HEK293 (cell line): ENCODE results near the gene JAKMIP1.

Source experiments
- CTCF ChIA-PET: fragments of 350-600 bp; formaldehyde crosslinking; extraction: SDS; loops from one replicate; lab custom pipeline; 2021; ENCODE audit warnings: antibody characterized with exemption; lab: Yijun Ruan, JAX
- POLR2A ChIA-PET: fragments of 300-600 bp; formaldehyde crosslinking; extraction: SDS; loops from one replicate; lab custom pipeline; 2020; ENCODE audit warnings: antibody characterized with exemption, inconsistent platforms; lab: Yijun Ruan, JAX
- H3K27ac ChIP-seq: fragments of 200-500 bp; sonication (Bioruptor generic); 2 replicates; pipeline ENCODE4 v1.5.1; 2014; ENCODE audit warnings: low read depth, low read length, control low read depth, inconsistent platforms; ENCODE audit errors: extremely low read depth
- H3K36me3 ChIP-seq, 2 experiments: fragments of 200-500 bp in 1 of 2; sonication (Bioruptor generic) in 1 of 2; 1 replicate in 1 of 2; 2 replicates in 1 of 2; pipeline ENCODE4 v1.5.1; 2014 to 2017; ENCODE audit warnings: inconsistent platforms in 2 of 2, low read length in 2 of 2; ENCODE audit not compliant: control insufficient read depth in 2 of 2, insufficient read depth in 1 of 2
- H3K4me1 ChIP-seq: fragments of 200-500 bp; sonication (Bioruptor generic); 2 replicates; pipeline ENCODE4 v1.5.1; 2014; ENCODE audit warnings: mild to moderate bottlenecking, low read length, inconsistent platforms; ENCODE audit not compliant: control insufficient read depth, insufficient read depth
- H3K4me3 ChIP-seq: 2 replicates; pipeline ENCODE4 v1.5.1; 2011; ENCODE audit warnings: low read depth, mild to moderate bottlenecking, control low read depth, low read length, moderate library complexity
- H3K9me3 ChIP-seq: fragments of 200-500 bp; sonication (Bioruptor generic); 2 replicates; pipeline ENCODE4 v1.5.1; 2014; ENCODE audit warnings: low read depth, low read length, inconsistent platforms; ENCODE audit not compliant: control insufficient read depth, insufficient read depth
- MEIS1 ChIP-seq: sonication (generic); formaldehyde crosslinking; IDR thresholded peaks from 2 replicates; pipeline ENCODE4 v1.8.1; 2022; ENCODE audit warnings: missing genetic modification reagents, mild to moderate bottlenecking, borderline replicate concordance
- SP2 ChIP-seq: fragments of 450-650 bp; formaldehyde crosslinking; IDR thresholded peaks from 2 replicates; pipeline ENCODE4 v1.5.1; 2016; ENCODE audit warnings: missing biosample characterization, missing genetic modification characterization
- TRIM28 ChIP-seq: IDR thresholded peaks from 2 replicates; pipeline ENCODE4 v1.6.1; 2011; ENCODE audit warnings: low read length, control low read depth, borderline replicate concordance
- ZFHX2 ChIP-seq: fragments of 450-650 bp; formaldehyde crosslinking; conservative IDR thresholded peaks from 2 replicates; pipeline ENCODE4 v1.5.1; 2016; ENCODE audit warnings: missing biosample characterization, missing genetic modification characterization
- ZIC2 ChIP-seq: fragments of 450-650 bp; formaldehyde crosslinking; IDR thresholded peaks from 2 replicates; pipeline ENCODE4 v1.5.1; 2016; ENCODE audit warnings: missing biosample characterization, missing genetic modification characterization
- ZNF140 ChIP-seq: fragments of 450-650 bp; formaldehyde crosslinking; IDR thresholded peaks from 2 replicates; pipeline ENCODE4 v1.5.1; 2016; ENCODE audit warnings: missing biosample characterization, missing genetic modification characterization
- ZNF16 ChIP-seq: fragments of 450-650 bp; formaldehyde crosslinking; IDR thresholded peaks from 2 replicates; pipeline ENCODE4 v1.5.1; 2016; ENCODE audit warnings: low read depth, missing biosample characterization, missing genetic modification characterization
- ZNF302 ChIP-seq: fragments of 450-650 bp; formaldehyde crosslinking; IDR thresholded peaks from 2 replicates; pipeline ENCODE4 v1.5.1; 2016; ENCODE audit warnings: missing biosample characterization, missing genetic modification characterization, low read depth
- ZNF311 ChIP-seq: fragments of 450-650 bp; formaldehyde crosslinking; IDR thresholded peaks from 2 replicates; pipeline ENCODE4 v1.5.1; 2017; ENCODE audit warnings: missing biosample characterization, missing genetic modification characterization, borderline replicate concordance
- ZNF335 ChIP-seq: fragments of 450-650 bp; formaldehyde crosslinking; conservative IDR thresholded peaks from 2 replicates; pipeline ENCODE4 v1.5.1; 2016; ENCODE audit warnings: missing biosample characterization, missing genetic modification characterization
- ZNF350 ChIP-seq: fragments of 450-650 bp; formaldehyde crosslinking; IDR thresholded peaks from 2 replicates; pipeline ENCODE4 v1.5.0; 2017; ENCODE audit warnings: missing biosample characterization, mild to moderate bottlenecking, missing genetic modification characterization
- ZNF48 ChIP-seq: fragments of 450-650 bp; formaldehyde crosslinking; IDR thresholded peaks from 2 replicates; pipeline ENCODE4 v1.5.1; 2016; ENCODE audit warnings: missing biosample characterization, missing genetic modification characterization
- ZNF707 ChIP-seq: fragments of 450-650 bp; formaldehyde crosslinking; IDR thresholded peaks from 2 replicates; pipeline ENCODE4 v1.5.1; 2016; ENCODE audit warnings: missing biosample characterization, missing genetic modification characterization
- ZNF792 ChIP-seq: fragments of 450-650 bp; formaldehyde crosslinking; IDR thresholded peaks from 2 replicates; pipeline ENCODE4 v1.5.1; 2016; ENCODE audit warnings: missing biosample characterization, missing genetic modification characterization
- ZNF830 ChIP-seq: fragments of 450-650 bp; IDR thresholded peaks from 2 replicates; pipeline ENCODE4 v1.5.0; 2018; ENCODE audit warnings: missing biosample characterization, missing genetic modification characterization, low read depth, mild to moderate bottlenecking, moderate library complexity
- TF ChIP-seq, protein P1 (sequence below): fragments of 450-650 bp; formaldehyde crosslinking; IDR thresholded peaks from 2 replicates; pipeline ENCODE4 v1.5.1; 2016; ENCODE audit warnings: missing biosample characterization, missing genetic modification characterization
- TF ChIP-seq, protein P2 (sequence below): fragments of 450-650 bp; formaldehyde crosslinking; IDR thresholded peaks from 2 replicates; pipeline ENCODE4 v1.5.1; 2016; ENCODE audit warnings: missing biosample characterization, missing genetic modification characterization
- TF ChIP-seq, protein P3 (sequence below): fragments of 450-650 bp; formaldehyde crosslinking; conservative IDR thresholded peaks from 2 replicates; pipeline ENCODE4 v1.5.1; 2016; ENCODE audit warnings: low read depth, missing biosample characterization, missing genetic modification characterization
- TF ChIP-seq, protein P4 (sequence below): fragments of 450-650 bp; formaldehyde crosslinking; IDR thresholded peaks from 2 replicates; pipeline ENCODE4 v1.5.1; 2017; ENCODE audit warnings: missing biosample characterization, missing genetic modification characterization
- TF ChIP-seq, protein P5 (sequence below): fragments of 450-650 bp; formaldehyde crosslinking; IDR thresholded peaks from 2 replicates; pipeline ENCODE4 v1.5.1; 2017; ENCODE audit warnings: missing biosample characterization, missing genetic modification characterization

Gene JAKMIP1

DNA sequence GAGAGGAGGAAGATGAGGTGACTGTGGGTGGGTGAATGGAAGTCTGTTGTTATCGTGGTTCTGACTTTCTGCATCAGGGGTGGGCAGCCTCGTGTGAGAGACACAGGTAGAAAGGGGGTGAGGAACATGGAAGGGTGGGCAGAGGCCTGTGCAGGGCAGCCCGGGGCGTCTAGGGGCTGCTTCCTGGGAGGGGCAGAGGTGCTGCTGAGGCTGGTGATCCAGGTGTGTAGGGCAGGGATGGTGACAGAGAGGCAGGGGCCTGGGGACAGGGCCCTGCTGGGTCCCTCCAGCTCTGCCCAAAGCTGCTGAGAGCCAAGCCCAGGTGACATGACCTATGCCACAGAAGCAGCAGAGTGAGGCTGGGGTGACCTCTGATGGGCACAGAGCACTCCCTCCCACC, 92.5 kb downstream of the JAKMIP1 start:
- POLR2A ChIA-PET: no interaction called here
- Histone ChIP-seq H3K36me3 (no peaks in the 10 kb centered on the region), H3K4me3 (no peak overlapping the region), H3K27ac (no peak overlapping the region), H3K4me1 (no peaks in the 10 kb centered on the region), H3K9me3 (no peaks in the 10 kb centered on the region)
- TF ChIP-seq ZNF48: no peak
- no peak for TF ChIP-seq ZNF302 (tag by site-specific recombination)
- no peak for TF ChIP-seq ZNF830 (tag by site-specific recombination)
- TF ChIP-seq SP2 (tag by site-specific recombination): no peak
- TF ChIP-seq ZNF335 (tag by site-specific recombination): no peak
- TF ChIP-seq ZFHX2 (tag by site-specific recombination): no peak
- TF ChIP-seq ZIC2 (tag by site-specific recombination): no peak
- no peak for TF ChIP-seq MEIS1 (CRISPR knock-in tag)
- no peak for TF ChIP-seq ZNF16 (tag by site-specific recombination)
- no peak for TF ChIP-seq ZNF792 (tag by site-specific recombination)
- TF ChIP-seq, protein P1, sequence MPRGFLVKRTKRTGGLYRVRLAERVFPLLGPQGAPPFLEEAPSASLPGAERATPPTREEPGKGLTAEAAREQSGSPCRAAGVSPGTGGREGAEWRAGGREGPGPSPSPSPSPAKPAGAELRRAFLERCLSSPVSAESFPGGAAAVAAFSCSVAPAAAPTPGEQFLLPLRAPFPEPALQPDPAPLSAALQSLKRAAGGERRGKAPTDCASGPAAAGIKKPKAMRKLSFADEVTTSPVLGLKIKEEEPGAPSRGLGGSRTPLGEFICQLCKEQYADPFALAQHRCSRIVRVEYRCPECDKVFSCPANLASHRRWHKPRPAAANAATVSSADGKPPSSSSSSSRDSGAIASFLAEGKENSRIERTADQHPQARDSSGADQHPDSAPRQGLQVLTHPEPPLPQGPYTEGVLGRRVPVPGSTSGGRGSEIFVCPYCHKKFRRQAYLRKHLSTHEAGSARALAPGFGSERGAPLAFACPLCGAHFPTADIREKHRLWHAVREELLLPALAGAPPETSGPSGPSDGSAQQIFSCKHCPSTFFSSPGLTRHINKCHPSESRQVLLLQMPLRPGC (tag by site-specific recombination): no peak
- no peak for TF ChIP-seq TRIM28
- TF ChIP-seq, protein P2, sequence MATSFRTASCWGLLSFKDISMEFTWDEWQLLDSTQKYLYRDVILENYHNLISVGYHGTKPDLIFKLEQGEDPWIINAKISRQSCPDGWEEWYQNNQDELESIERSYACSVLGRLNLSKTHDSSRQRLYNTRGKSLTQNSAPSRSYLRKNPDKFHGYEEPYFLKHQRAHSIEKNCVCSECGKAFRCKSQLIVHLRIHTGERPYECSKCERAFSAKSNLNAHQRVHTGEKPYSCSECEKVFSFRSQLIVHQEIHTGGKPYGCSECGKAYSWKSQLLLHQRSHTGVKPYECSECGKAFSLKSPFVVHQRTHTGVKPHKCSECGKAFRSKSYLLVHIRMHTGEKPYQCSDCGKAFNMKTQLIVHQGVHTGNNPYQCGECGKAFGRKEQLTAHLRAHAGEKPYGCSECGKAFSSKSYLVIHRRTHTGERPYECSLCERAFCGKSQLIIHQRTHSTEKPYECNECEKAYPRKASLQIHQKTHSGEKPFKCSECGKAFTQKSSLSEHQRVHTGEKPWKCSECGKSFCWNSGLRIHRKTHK (tag by site-specific recombination): no peak
- TF ChIP-seq ZNF707: no peak
- TF ChIP-seq, protein P3, sequence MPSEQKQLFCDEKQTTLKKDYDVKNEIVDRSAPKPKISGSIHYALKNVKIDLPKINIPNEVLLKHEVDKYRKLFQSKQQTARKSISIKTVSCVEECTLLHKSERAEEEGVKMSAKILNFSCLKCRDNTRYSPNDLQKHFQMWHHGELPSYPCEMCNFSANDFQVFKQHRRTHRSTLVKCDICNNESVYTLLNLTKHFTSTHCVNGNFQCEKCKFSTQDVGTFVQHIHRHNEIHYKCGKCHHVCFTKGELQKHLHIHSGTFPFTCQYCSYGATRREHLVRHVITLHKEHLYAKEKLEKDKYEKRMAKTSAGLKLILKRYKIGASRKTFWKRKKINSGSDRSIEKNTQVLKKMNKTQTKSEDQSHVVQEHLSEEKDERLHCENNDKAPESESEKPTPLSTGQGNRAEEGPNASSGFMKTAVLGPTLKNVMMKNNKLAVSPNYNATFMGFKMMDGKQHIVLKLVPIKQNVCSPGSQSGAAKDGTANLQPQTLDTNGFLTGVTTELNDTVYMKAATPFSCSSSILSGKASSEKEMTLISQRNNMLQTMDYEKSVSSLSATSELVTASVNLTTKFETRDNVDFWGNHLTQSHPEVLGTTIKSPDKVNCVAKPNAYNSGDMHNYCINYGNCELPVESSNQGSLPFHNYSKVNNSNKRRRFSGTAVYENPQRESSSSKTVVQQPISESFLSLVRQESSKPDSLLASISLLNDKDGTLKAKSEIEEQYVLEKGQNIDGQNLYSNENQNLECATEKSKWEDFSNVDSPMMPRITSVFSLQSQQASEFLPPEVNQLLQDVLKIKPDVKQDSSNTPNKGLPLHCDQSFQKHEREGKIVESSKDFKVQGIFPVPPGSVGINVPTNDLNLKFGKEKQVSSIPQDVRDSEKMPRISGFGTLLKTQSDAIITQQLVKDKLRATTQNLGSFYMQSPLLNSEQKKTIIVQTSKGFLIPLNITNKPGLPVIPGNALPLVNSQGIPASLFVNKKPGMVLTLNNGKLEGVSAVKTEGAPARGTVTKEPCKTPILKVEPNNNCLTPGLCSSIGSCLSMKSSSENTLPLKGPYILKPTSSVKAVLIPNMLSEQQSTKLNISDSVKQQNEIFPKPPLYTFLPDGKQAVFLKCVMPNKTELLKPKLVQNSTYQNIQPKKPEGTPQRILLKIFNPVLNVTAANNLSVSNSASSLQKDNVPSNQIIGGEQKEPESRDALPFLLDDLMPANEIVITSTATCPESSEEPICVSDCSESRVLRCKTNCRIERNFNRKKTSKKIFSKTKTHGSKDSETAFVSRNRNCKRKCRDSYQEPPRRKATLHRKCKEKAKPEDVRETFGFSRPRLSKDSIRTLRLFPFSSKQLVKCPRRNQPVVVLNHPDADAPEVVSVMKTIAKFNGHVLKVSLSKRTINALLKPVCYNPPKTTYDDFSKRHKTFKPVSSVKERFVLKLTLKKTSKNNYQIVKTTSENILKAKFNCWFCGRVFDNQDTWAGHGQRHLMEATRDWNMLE (tag by site-specific recombination): no peak
- TF ChIP-seq, protein P4, sequence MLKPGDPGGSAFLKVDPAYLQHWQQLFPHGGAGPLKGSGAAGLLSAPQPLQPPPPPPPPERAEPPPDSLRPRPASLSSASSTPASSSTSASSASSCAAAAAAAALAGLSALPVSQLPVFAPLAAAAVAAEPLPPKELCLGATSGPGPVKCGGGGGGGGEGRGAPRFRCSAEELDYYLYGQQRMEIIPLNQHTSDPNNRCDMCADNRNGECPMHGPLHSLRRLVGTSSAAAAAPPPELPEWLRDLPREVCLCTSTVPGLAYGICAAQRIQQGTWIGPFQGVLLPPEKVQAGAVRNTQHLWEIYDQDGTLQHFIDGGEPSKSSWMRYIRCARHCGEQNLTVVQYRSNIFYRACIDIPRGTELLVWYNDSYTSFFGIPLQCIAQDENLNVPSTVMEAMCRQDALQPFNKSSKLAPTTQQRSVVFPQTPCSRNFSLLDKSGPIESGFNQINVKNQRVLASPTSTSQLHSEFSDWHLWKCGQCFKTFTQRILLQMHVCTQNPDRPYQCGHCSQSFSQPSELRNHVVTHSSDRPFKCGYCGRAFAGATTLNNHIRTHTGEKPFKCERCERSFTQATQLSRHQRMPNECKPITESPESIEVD: no peak
- TF ChIP-seq, protein P5, sequence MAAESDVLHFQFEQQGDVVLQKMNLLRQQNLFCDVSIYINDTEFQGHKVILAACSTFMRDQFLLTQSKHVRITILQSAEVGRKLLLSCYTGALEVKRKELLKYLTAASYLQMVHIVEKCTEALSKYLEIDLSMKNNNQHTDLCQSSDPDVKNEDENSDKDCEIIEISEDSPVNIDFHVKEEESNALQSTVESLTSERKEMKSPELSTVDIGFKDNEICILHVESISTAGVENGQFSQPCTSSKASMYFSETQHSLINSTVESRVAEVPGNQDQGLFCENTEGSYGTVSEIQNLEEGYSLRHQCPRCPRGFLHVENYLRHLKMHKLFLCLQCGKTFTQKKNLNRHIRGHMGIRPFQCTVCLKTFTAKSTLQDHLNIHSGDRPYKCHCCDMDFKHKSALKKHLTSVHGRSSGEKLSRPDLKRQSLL: no peak
- no peak for TF ChIP-seq ZNF140
- TF ChIP-seq ZNF311: no peak
- no peak for TF ChIP-seq ZNF350 (tag by site-specific recombination)
- CTCF ChIA-PET: interaction anchor here (0.8 kb wide), 1 partner anchor 87 kb away, joined by 4 read pairs; no protein-coding TSS in a partner anchor
